Effector memory CD4-positive, alpha-beta T cell (primary cell): ENCODE measurements around the gene RET.
"Not testable (repeated sequence)": the region's sequence is repeated elsewhere in the genome, so short reads cannot be mapped to it uniquely, and the experiment has no call there.

Experiments
- DNase-seq, 3 donors: peaks; one replicate each; pipeline ENCODE4 v3.0.0-alpha.2; 2020
- H3K27ac ChIP-seq: 2 replicates; pipeline ENCODE4 v1.7.0; 2013; ENCODE audit warnings: mild to moderate bottlenecking, low read length, moderate library complexity; ENCODE audit not compliant: insufficient read depth, poor library complexity, severe bottlenecking
- H3K27me3 ChIP-seq: replicated peaks from 2 replicates; pipeline ENCODE4 v1.7.0; 2013; ENCODE audit warnings: mild to moderate bottlenecking, low read length; ENCODE audit not compliant: insufficient read depth, control insufficient read depth, poor library complexity, severe bottlenecking
- H3K36me3 ChIP-seq: 2 replicates; pipeline ENCODE4 v1.7.0; 2013; ENCODE audit warnings: mild to moderate bottlenecking, low read length, moderate library complexity; ENCODE audit not compliant: control insufficient read depth, insufficient read depth
- H3K4me1 ChIP-seq: 2 replicates; pipeline ENCODE4 v1.7.0; 2013; ENCODE audit warnings: low read length, mild to moderate bottlenecking; ENCODE audit not compliant: control insufficient read depth, insufficient read depth, poor library complexity, severe bottlenecking
- H3K4me3 ChIP-seq: 2 replicates; pipeline ENCODE4 v1.7.0; 2013; ENCODE audit warnings: low read length, low read depth, mild to moderate bottlenecking; ENCODE audit not compliant: insufficient read depth, poor library complexity, severe bottlenecking
- H3K9me3 ChIP-seq: 2 replicates; pipeline ENCODE4 v1.7.0; 2013; ENCODE audit warnings: mild to moderate bottlenecking, low read length, moderate library complexity; ENCODE audit not compliant: control insufficient read depth

Gene RET

DNA sequence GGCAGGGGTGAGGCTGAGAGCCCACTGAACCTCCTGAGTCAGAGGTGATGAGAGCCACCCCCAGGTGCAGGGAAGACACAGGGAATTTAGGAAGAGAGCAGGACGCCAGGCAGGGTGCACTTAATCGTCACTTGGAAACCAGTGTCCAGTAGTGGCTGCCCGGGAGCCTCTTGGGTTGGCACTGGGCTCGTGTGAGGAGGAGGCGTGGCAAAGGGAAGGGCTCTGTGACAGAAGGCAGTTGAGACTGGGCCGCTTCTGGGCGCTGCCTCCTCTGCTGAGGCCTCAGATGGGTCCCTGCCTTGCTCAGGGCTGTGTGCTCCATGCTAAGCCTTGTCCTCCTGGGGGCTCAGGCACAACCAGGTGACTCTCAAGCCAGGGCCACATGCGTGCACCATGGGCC, 13.3 kb downstream of the RET start:
- Histone ChIP-seq H3K27me3 (no peaks in the 10 kb centered on the region), H3K36me3 (no peaks in the 10 kb centered on the region)

DNA sequence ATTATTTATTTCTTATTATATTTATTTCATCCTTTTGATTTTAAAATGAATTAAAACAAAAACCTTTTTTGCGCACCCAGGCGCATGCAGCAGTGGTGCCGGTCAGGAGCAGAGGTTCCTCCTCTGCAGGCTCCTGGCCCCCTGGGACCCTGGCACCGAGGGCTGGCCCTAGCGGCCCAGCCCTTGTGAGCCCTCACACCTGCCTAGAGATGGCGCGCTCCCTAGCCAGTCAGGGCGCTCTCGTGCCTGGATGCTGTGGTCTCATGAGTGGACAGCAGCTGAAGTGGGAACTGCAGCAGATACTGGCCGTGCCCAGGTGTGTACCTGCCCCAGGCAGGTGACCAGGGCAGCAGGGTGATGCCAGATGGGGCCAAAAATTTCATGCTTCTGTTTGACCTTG, 13.8 kb downstream of the RET start:
- Histone ChIP-seq H3K4me1 (no peaks in the 10 kb centered on the region), H3K9me3 (no peaks in the 10 kb centered on the region), H3K27ac (no peak overlapping the region), H3K4me3 (no peak overlapping the region), H3K27me3 (no peaks in the 10 kb centered on the region), H3K36me3 (no peaks in the 10 kb centered on the region)
- no peak for DNase-seq

More for the DNA sequence above, 13.3 kb downstream of the RET start:
- DNase-seq: no peak
- H3K4me3 ChIP-seq: no peak overlapping the region
- H3K4me1 ChIP-seq: no peaks in the 10 kb centered on the region
- H3K27ac ChIP-seq: no peak overlapping the region
- H3K9me3 ChIP-seq: no peaks in the 10 kb centered on the region

DNA sequence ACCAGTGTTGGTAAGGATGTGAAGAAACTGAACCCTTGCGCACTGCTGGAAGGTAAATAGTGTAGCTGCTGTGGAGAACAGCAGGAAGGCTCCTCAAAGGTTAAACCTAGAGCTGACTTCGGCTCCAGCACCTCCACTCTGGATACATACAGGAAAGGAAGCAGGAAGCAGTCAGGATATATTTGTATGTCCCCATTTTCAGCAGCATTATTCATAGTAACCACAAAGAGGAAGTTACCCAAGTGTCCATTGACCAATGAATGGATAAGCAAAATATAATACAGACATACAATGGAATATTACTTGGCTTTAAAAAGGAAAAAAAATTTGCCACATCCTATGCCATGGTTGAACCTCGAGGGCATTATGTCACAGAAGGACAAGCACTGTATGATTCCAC, 15.0 kb downstream of the RET start:
- Histone ChIP-seq H3K27ac (no peak overlapping the region), H3K9me3 (no peaks in the 10 kb centered on the region), H3K27me3 (no peaks in the 10 kb centered on the region), H3K4me1 (no peaks in the 10 kb centered on the region), H3K4me3 (no peak overlapping the region), H3K36me3 (no peaks in the 10 kb centered on the region)
- no peak for DNase-seq

DNA sequence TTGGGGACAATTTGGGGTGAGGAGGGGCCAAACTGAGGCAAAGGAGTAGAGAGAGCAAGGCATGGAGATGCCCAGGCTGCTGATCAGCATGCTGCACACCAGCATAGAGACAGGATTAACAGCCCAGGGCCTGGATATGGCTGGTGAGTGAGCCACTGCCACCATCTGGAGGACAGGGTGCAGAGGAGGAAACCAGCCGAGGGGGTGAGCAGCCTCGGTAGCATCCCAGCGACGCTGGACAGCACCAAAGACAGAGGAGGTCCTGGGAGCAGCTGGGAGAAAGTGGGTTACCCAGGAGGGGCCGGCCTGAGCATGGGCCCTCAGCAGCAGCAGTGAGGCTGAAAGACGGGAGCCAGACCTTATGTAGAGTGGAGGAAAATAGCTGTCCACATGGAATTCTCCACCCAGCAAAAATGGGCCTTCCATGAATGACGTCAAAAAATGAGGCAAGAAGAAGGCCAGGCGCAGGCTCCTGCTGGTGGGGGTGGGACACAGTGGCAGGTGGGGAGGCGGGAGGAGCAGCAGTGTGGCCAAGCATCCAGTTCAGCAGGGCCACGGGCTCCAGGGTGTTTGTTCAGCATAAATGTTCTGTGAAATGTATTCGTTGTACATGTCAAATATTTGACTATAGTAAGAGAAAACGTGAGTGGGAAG, 16.7 kb downstream of the RET start:
- no peaks in the 10 kb centered on the region for H3K36me3 ChIP-seq
- DNase-seq: no peak
- H3K27me3 ChIP-seq: no peaks in the 10 kb centered on the region
- H3K27ac ChIP-seq: no peak overlapping the region
- no peak overlapping the region for H3K4me3 ChIP-seq
- no peaks in the 10 kb centered on the region for H3K4me1 ChIP-seq
- no peaks in the 10 kb centered on the region for H3K9me3 ChIP-seq

DNA sequence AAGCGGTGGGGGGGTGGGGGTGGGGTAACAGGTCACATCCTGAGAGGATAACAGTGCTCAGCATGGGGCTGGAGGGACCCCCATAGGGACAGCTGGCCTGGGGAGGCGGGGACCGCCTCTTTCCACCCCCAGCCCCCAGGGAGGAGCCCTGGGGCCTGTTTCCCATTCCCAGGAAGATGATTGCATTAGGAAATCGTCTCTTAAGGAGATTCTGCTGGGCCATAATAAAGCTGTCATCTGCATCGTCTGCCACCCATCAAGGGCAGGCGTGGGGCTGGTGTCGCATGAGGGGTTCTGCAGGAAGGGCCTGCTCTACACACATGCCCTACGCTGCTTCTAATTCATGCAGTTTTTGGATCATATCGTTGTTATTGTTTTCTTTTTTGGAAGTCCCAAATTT, 17.2 kb downstream of the RET start:
- Histone ChIP-seq H3K9me3 (no peaks in the 10 kb centered on the region), H3K27me3 (no peaks in the 10 kb centered on the region), H3K27ac (no peak overlapping the region), H3K4me3 (no peak overlapping the region), H3K4me1 (no peaks in the 10 kb centered on the region), H3K36me3 (no peaks in the 10 kb centered on the region)
- no peak for DNase-seq

DNA sequence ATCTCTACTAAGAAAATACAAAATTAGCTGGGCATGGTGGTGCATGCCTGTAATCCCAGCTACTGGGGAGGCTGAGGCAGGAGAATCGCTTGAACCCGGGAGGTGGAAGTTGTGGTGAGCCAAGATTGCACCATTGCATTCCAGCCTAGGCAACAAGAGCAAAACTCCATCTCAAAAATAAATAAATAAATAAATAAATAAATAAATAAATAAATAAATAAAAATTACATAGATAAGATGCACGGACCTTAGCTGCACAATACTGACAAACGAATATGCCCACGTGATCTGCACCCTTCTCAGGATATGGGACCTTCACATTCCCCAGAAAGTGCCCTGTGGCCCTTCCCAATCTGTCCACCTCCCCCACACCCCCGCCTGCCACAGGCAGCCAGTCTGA, 22.5 kb downstream of the RET start:
- not testable (repeated sequence) for H3K4me3 ChIP-seq, DNase-seq, H3K27ac ChIP-seq, H3K9me3 ChIP-seq, H3K36me3 ChIP-seq, H3K27me3 ChIP-seq, H3K4me1 ChIP-seq

DNA sequence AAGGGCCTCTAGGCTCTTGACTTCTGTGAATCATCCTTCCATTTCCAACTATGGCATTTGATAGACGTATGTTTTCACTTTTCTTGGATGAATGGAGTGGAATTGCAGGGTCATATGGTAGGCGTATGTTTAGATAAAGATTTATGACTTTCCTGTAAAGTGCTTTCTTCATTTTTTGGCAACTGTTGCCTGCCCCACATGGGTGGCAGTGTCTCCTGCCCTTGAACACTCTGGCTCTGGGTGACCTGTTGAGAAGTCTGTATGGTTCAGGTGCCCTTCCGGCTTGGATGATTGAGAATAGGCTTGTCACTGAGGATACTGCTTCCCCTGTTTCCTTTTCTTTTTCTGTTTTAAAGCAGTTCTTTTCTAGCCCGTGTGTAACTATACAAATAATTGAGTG, 23.1 kb downstream of the RET start:
- H3K27ac ChIP-seq: no peak overlapping the region
- H3K27me3 ChIP-seq: peaks cover 5% of the 10 kb centered on the region
- no peaks in the 10 kb centered on the region for H3K9me3 ChIP-seq
- peaks cover 4% of the 10 kb centered on the region for H3K4me1 ChIP-seq
- DNase-seq: no peak
- H3K36me3 ChIP-seq: no peaks in the 10 kb centered on the region
- no peak overlapping the region for H3K4me3 ChIP-seq

DNA sequence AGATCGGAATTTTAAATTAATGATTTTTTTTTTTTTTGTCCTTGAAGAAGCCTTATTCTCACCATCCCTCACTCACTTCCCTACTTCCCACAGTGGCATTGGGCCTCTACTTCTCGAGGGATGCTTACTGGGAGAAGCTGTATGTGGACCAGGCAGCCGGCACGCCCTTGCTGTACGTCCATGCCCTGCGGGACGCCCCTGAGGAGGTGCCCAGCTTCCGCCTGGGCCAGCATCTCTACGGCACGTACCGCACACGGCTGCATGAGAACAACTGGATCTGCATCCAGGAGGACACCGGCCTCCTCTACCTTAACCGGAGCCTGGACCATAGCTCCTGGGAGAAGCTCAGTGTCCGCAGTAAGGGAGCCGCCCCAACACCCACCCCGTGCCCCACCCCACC, 23.5 kb downstream of the RET start:
- H3K27ac ChIP-seq: no peak overlapping the region
- no peaks in the 10 kb centered on the region for H3K9me3 ChIP-seq
- H3K36me3 ChIP-seq: no peaks in the 10 kb centered on the region
- H3K4me1 ChIP-seq: peaks cover 8% of the 10 kb centered on the region
- DNase-seq: no peak
- peaks cover 8% of the 10 kb centered on the region for H3K27me3 ChIP-seq
- no peak overlapping the region for H3K4me3 ChIP-seq

DNA sequence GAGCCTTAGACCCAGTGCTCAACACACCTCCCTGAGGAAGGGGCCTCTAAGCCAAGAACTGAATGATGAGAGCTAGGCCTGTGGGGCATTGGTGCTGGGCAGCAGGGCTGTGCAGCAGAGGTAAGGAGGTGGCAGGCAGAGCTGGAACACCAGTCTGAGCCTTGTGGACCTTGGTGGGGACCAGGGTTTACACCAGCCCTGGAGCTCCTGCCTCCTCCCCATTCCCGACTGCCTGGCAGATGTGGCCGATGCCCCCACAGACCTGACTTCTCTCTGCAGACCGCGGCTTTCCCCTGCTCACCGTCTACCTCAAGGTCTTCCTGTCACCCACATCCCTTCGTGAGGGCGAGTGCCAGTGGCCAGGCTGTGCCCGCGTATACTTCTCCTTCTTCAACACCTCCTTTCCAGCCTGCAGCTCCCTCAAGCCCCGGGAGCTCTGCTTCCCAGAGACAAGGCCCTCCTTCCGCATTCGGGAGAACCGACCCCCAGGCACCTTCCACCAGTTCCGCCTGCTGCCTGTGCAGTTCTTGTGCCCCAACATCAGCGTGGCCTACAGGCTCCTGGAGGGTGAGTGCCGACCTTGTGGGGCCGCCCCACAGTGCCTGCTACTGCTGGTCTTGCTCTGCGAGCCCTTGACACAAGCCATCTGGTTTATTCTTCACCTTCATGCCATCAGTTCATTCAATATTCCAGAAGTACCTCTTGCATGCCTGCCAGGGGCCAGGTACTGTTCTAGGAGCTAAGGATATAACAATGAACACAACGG, 25.4 kb downstream of the RET start:
- peaks cover 8% of the 10 kb centered on the region for H3K27me3 ChIP-seq
- H3K4me3 ChIP-seq: no peak overlapping the region
- no peaks in the 10 kb centered on the region for H3K36me3 ChIP-seq
- DNase-seq: no peak
- no peak overlapping the region for H3K27ac ChIP-seq
- no peaks in the 10 kb centered on the region for H3K9me3 ChIP-seq
- H3K4me1 ChIP-seq: peaks cover 13% of the 10 kb centered on the region

DNA sequence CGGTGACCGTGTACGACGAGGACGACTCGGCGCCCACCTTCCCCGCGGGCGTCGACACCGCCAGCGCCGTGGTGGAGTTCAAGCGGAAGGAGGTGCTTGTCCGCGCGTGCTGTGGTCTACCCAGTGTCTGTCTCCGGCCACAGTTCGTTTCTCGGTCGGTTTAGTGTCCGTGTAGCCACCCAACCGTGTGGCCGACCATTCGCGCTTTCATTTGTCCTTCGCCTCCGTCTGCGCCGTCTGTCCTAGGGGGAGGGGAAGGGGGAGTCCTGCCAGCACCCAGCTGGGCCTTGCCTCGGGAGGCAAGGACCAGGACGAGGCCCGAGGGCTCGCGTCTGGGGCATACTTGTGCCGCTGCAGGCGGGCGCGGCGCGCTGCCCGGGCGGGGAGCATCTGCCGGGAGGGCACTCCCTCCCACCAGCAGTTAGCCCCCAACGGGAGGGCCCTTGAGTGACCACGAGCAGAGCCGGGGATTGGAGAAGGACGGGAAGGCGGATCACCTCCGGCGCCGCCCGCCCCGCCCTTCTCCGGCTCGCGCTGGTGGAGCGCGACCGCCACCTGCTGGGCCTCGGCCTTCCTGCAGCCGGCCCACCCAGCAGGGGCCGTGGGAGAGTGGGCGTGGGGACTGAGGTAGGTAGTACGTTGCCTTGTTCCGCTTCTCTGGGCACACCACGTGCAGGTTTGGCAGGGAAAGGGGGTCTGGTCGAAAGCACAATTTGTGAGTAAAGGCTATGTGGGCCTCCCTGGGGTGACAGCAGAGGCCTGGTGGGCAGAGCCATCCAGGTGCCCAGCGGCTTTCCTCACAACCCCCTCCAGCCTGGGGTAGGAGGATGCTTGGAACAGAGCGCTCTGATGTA, 28.5 kb downstream of the RET start:
- Histone ChIP-seq H3K27me3 (peaks cover 8% of the 10 kb centered on the region), H3K27ac (no peak overlapping the region)

More for the DNA sequence above, 28.5 kb downstream of the RET start:
- Histone ChIP-seq H3K9me3 (no peaks in the 10 kb centered on the region), H3K36me3 (no peaks in the 10 kb centered on the region), H3K4me1 (peaks cover 13% of the 10 kb centered on the region), H3K4me3 (peak overlapping the region; percentile 71)
- DNase-seq: peak; percentile 55 to 62 (median 58)
